Measurements from ENCODE around the gene SNX32. TPM values are rescaled to one million over a fixed set of nuclear protein-coding genes. Genes with fewer than 3 reads are reported as not detected.
A peak's percentile ranks its signal among the peaks of the same experiment; 100 is the strongest.

Gene SNX32
- total and polyA plus RNA-seq, 8 donors, result 0.24 to 4.4 (median 2.7) TPM

- no peak for TF ChIP-seq CTCF (IDR thresholded peaks at IDR 0.05)
- intact Hi-C loops (cut with DNase I), result no loop called here
Measured at GRCh38 chr11:65896034-65896999, 62.6 kb downstream of the SNX32 start.

GRCh38 chr11:65897020-65897471 lies 63.3 kb downstream of the SNX32 start:
- Histone ChIP-seq H3K27me3 (peaks cover 0 to 7% of the 10 kb centered on the region in 2 donors), H3K4me3 (no peak overlapping the region), H3K4me1 (peaks cover 9 to 80% of the 10 kb centered on the region in 2 donors), H3K36me3 (peaks cover 0 to 27% of the 10 kb centered on the region in 2 donors), H3K9me3 (no peaks in the 10 kb centered on the region), H3K27ac (no peak overlapping the region)
- intact Hi-C loops (cut with DNase I), result no loop called here
- ATAC-seq, result no peak
- no peak for TF ChIP-seq CTCF (IDR thresholded peaks at IDR 0.05)
- no peak for DNase-seq

More at GRCh38 chr11:65896034-65896999, 62.6 kb downstream of the SNX32 start:
- H3K36me3 ChIP-seq, result peaks cover 0 to 30% of the 10 kb centered on the region in 2 donors
- no peak overlapping the region for H3K4me3 ChIP-seq
- DNase-seq (peak in 1 of 4 donors; percentile 66), ATAC-seq (no peak)
- H3K4me1 ChIP-seq, result peaks cover 14 to 88% of the 10 kb centered on the region in 2 donors
- no peak overlapping the region for H3K27ac ChIP-seq
- H3K27me3 ChIP-seq, result peaks cover 0 to 7% of the 10 kb centered on the region in 2 donors
- no peaks in the 10 kb centered on the region for H3K9me3 ChIP-seq

- H3K36me3 ChIP-seq, result peaks cover 0 to 20% of the 10 kb centered on the region in 2 donors
- intact Hi-C loops (cut with DNase I), result no loop called here
- DNase-seq, result peak in 1 of 4 donors; percentile 10
- H3K4me3 ChIP-seq, result peak overlapping the region; percentile 43 to 70
- no peak for TF ChIP-seq CTCF (IDR thresholded peaks at IDR 0.05)
- H3K9me3 ChIP-seq, result no peaks in the 10 kb centered on the region
- peaks cover 9 to 63% of the 10 kb centered on the region in 2 donors for H3K4me1 ChIP-seq
- peak overlapping the region in 1 of 2 donors; percentile 89 for H3K27ac ChIP-seq
- peaks cover 0 to 7% of the 10 kb centered on the region in 2 donors for H3K27me3 ChIP-seq
- ATAC-seq, result no peak
Measured at GRCh38 chr11:65898656-65899355, 65.0 kb downstream of the SNX32 start.

GRCh38 chr11:65899356-65900124 lies 65.8 kb downstream of the SNX32 start:
- Histone ChIP-seq H3K4me3 (peak overlapping the region; percentile 43 to 70), H3K9me3 (no peaks in the 10 kb centered on the region), H3K36me3 (peaks cover 0 to 20% of the 10 kb centered on the region in 2 donors), H3K27ac (peak overlapping the region; percentile 34 to 89), H3K27me3 (peaks cover 0 to 7% of the 10 kb centered on the region in 2 donors), H3K4me1 (peaks cover 9 to 55% of the 10 kb centered on the region in 2 donors)
- intact Hi-C loops (cut with DNase I), result no loop called here
- peak in 3 of 4 donors; percentile 48 to 96 (median 75) for DNase-seq
- peak; percentile 59 for ATAC-seq
- no peak for TF ChIP-seq CTCF (IDR thresholded peaks at IDR 0.05)

Measured in left lung (tissue), 10 donors.